H9 (cell line): Measurements from ENCODE around the gene TLE6. TPM values are rescaled to one million over a fixed set of nuclear protein-coding genes. Genes with fewer than 3 reads are reported as not detected.
A peak's percentile ranks its signal among the peaks of the same experiment; 100 is the strongest.

Experiments used
- DNase-seq: peaks from one replicate; pipeline ENCODE4 v3.0.0-alpha.2; 2017
- H2AFZ ChIP-seq: one replicate; pipeline ENCODE4 v1.6.1; 2013; ENCODE audit warnings: mild to moderate bottlenecking, low read length, control low read depth, moderate library complexity
- H2AK5ac ChIP-seq: 2 replicates; pipeline ENCODE4 v1.6.1; 2013; ENCODE audit warnings: low read length, control low read depth, mixed read lengths; ENCODE audit not compliant: insufficient read length
- H2BK120ac ChIP-seq: one replicate; pipeline ENCODE4 v1.6.1; 2013; ENCODE audit warnings: low read depth, mild to moderate bottlenecking, low read length, control low read depth, inconsistent platforms; ENCODE audit not compliant: poor library complexity, severe bottlenecking
- H2BK12ac ChIP-seq: 2 replicates; pipeline ENCODE4 v1.6.1; 2013; ENCODE audit warnings: low read length, control low read depth, mixed read lengths, low read depth; ENCODE audit not compliant: insufficient read length
- H2BK15ac ChIP-seq: 2 replicates; pipeline ENCODE4 v1.6.1; 2013; ENCODE audit warnings: low read depth, low read length, control low read depth
- H2BK20ac ChIP-seq: one replicate; pipeline ENCODE4 v1.6.1; 2013; ENCODE audit warnings: low read depth, mild to moderate bottlenecking, low read length, control low read depth, inconsistent platforms; ENCODE audit not compliant: poor library complexity, severe bottlenecking
- H2BK5ac ChIP-seq: 2 replicates; pipeline ENCODE4 v1.6.1; 2013; ENCODE audit warnings: low read length, control low read depth, mixed read lengths; ENCODE audit not compliant: insufficient read length
- H3K14ac ChIP-seq: 2 replicates; pipeline ENCODE4 v1.6.1; 2013; ENCODE audit warnings: low read length, control low read depth; ENCODE audit not compliant: insufficient read depth
- H3K18ac ChIP-seq: 2 replicates; pipeline ENCODE4 v1.6.1; 2013; ENCODE audit warnings: low read depth, mild to moderate bottlenecking, mixed read lengths, low read length, control low read depth; ENCODE audit not compliant: insufficient read length
- H3K23ac ChIP-seq: 2 replicates; pipeline ENCODE4 v1.6.1; 2013; ENCODE audit warnings: low read length, control low read depth, mixed read lengths, low read depth; ENCODE audit not compliant: insufficient read length
- H3K23me2 ChIP-seq: 2 replicates; pipeline ENCODE4 v1.6.1; 2013; ENCODE audit warnings: low read depth, mild to moderate bottlenecking, mixed read lengths, low read length, control low read depth; ENCODE audit not compliant: insufficient read length, poor library complexity, severe bottlenecking
- H3K27ac ChIP-seq: 2 replicates; pipeline ENCODE4 v1.5.1; 2013; ENCODE audit warnings: low read length, control low read depth, mixed read lengths, low read depth; ENCODE audit not compliant: insufficient read length
- H3K27me3 ChIP-seq: 2 replicates; pipeline ENCODE4 v1.6.1; 2013; ENCODE audit warnings: low read length, control low read depth, inconsistent platforms; ENCODE audit not compliant: insufficient read depth
- H3K4ac ChIP-seq: 2 replicates; pipeline ENCODE4 v1.6.1; 2013; ENCODE audit warnings: low read depth, mild to moderate bottlenecking, control low read depth, inconsistent platforms, low read length, moderate library complexity
- H3K4me1 ChIP-seq: 2 replicates; pipeline ENCODE4 v1.6.1; 2013; ENCODE audit warnings: low read length, control low read depth, inconsistent platforms; ENCODE audit not compliant: insufficient read depth
- H3K4me2 ChIP-seq: 2 replicates; pipeline ENCODE4 v1.6.1; 2013; ENCODE audit warnings: low read length, control low read depth, mixed read lengths; ENCODE audit not compliant: insufficient read length, insufficient read depth
- H3K56ac ChIP-seq: 2 replicates; pipeline ENCODE4 v1.6.1; 2013; ENCODE audit warnings: low read depth, mild to moderate bottlenecking, mixed read lengths, low read length, control low read depth; ENCODE audit not compliant: insufficient read length
- H3K79me1 ChIP-seq: 2 replicates; pipeline ENCODE4 v1.6.1; 2013; ENCODE audit warnings: low read depth, mild to moderate bottlenecking, moderate library complexity, low read length, control low read depth, inconsistent platforms; ENCODE audit not compliant: insufficient read depth, poor library complexity, severe bottlenecking
- H3K79me2 ChIP-seq: 2 replicates; pipeline ENCODE4 v1.6.1; 2013; ENCODE audit warnings: low read length, control low read depth, inconsistent platforms; ENCODE audit not compliant: insufficient read depth
- H3K9ac ChIP-seq: 2 replicates; pipeline ENCODE4 v1.6.1; 2013; ENCODE audit warnings: low read length, control low read depth, mixed read lengths; ENCODE audit not compliant: insufficient read length; ENCODE audit errors: extremely low read depth
- H3K9me3 ChIP-seq: one replicate; pipeline ENCODE4 v1.6.1; 2013; ENCODE audit warnings: low read depth, low read length, inconsistent platforms; ENCODE audit not compliant: control insufficient read depth
- H3T11ph ChIP-seq: one replicate; pipeline ENCODE4 v1.6.1; 2013; ENCODE audit warnings: mild to moderate bottlenecking, low read length, control low read depth, inconsistent platforms
- H4K20me1 ChIP-seq: one replicate; pipeline ENCODE4 v1.6.1; 2013; ENCODE audit not compliant: control insufficient read depth, insufficient read length, insufficient read depth
- H4K5ac ChIP-seq: 2 replicates; pipeline ENCODE4 v1.6.1; 2013; ENCODE audit warnings: low read depth, mild to moderate bottlenecking, mixed read lengths, low read length, control low read depth; ENCODE audit not compliant: insufficient read length
- H4K8ac ChIP-seq: replicated peaks from 2 replicates; pipeline ENCODE4 v1.6.1; 2013; ENCODE audit warnings: low read length, control low read depth, mixed read lengths, low read depth; ENCODE audit not compliant: insufficient read length
- H4K91ac ChIP-seq: 2 replicates; pipeline ENCODE4 v1.6.1; 2013; ENCODE audit warnings: low read depth, mild to moderate bottlenecking, moderate library complexity, mixed read lengths, low read length, control low read depth; ENCODE audit not compliant: insufficient read length
- H3K27ac Mint-ChIP-seq, 3 experiments: 2 replicates in 2 of 3; 3 replicates in 1 of 3; pipeline ENCODE4 v1.8.0; 2020 to 2021; ENCODE audit warnings: mixed read lengths in 3 of 3, mild to moderate bottlenecking in 1 of 3, moderate library complexity in 1 of 3
- H3K27me3 Mint-ChIP-seq: 2 replicates; pipeline ENCODE4 v1.8.0; 2021; ENCODE audit warnings: low read depth, mild to moderate bottlenecking, moderate library complexity, mixed read lengths
- H3K36me3 Mint-ChIP-seq, 3 experiments: 2 replicates in 2 of 3; 3 replicates in 1 of 3; pipeline ENCODE4 v1.8.0; 2020 to 2021; ENCODE audit warnings: low read depth in 3 of 3, mixed read lengths in 3 of 3; ENCODE audit not compliant: insufficient read depth in 1 of 3
- H3K4me1 Mint-ChIP-seq, 2 experiments: 2 replicates each; pipeline ENCODE4 v1.8.0; 2020; ENCODE audit warnings: mixed read lengths in 2 of 2
- H3K4me3 Mint-ChIP-seq, 2 experiments: 2 replicates in 1 of 2; 3 replicates in 1 of 2; pipeline ENCODE4 v1.8.0; 2020 to 2021; ENCODE audit warnings: mild to moderate bottlenecking in 2 of 2, mixed read lengths in 2 of 2, moderate library complexity in 1 of 2
- H3K9me3 Mint-ChIP-seq, 2 experiments: 2 replicates in 1 of 2; 3 replicates in 1 of 2; pipeline ENCODE4 v1.8.0; 2020; ENCODE audit warnings: mild to moderate bottlenecking in 2 of 2, mixed read lengths in 2 of 2, moderate library complexity in 1 of 2
- WGBS: extraction: QIAGEN DNeasy Blood & Tissue Kit; methylation state at CpG from one replicate; pipeline ENCODE4 v1.1.7; 2013; ENCODE audit warnings: missing lambda C conversion rate, low lambda C conversion rate, mixed read lengths; ENCODE audit not compliant: insufficient read length; ENCODE audit errors: extremely low coverage; 5-methylcytosine and 5-hydroxymethylcytosine counted together
- total RNA-seq: library from RNA; stranded (reverse); gene quantifications from 2 replicates; pipeline ENCODE4 v1.2.1, GENCODE V29; 2021
- TF ChIP-seq, protein P1 (sequence below): fragments of 200-600 bp; sonication (generic); conservative IDR thresholded peaks from 3 replicates; pipeline ENCODE4 v1.8.0; 2021; ENCODE audit warnings: antibody characterized with exemption, mild to moderate bottlenecking

Gene TLE6
- total RNA-seq, 1 experiment from 2014 or later, result 1.7 TPM

DNA sequence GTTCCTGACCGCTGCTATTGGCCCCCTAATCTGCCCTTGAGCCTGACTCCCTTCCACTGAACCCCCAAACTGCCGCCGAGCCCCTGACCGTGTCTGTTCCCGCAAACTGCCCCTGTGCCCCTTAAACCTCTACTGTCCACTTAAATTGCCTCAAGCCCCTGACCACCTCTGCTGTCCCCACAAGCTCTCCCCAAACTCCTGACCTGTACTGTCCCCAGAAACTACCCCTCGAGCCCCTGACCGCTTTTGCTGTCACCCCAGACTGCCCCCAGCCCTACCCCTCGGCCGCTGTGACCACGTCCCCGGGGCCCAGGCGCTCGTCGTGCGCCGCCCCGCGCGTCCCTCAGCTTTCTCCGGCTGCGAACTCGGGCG is 33.0 kb upstream of the TLE6 start:
- H3K14ac ChIP-seq, result no peak overlapping the region; the same call in 1 of the 2 replicates
- no peak overlapping the region for H3K4ac ChIP-seq
- no peaks in the 10 kb centered on the region for H3K79me1 ChIP-seq
- H3K18ac ChIP-seq, result no peak overlapping the region
- H3K79me2 ChIP-seq, result peaks cover under 1% of the 10 kb centered on the region; the same call in 1 of the 2 replicates
- no peak overlapping the region for H2BK120ac ChIP-seq
- no peaks in the 10 kb centered on the region for H3K27me3 Mint-ChIP-seq
- H3K4me1 Mint-ChIP-seq, result peaks cover 7 to 13% of the 10 kb centered on the region in 2 experiments
- no peak overlapping the region for H3K56ac ChIP-seq
- H4K91ac ChIP-seq, result no peak overlapping the region
- peak overlapping the region; percentile 46 for H3K9ac ChIP-seq
- no peak overlapping the region for H2BK12ac ChIP-seq
- H3K27me3 ChIP-seq, result no peaks in the 10 kb centered on the region
- H3K23me2 ChIP-seq, result peaks cover 5% of the 10 kb centered on the region
- H2BK5ac ChIP-seq, result no peak overlapping the region
- no peak overlapping the region for H3K27ac ChIP-seq
- H3K23ac ChIP-seq, result no peak overlapping the region
- peaks cover 2% of the 10 kb centered on the region; the same call in 1 of the 2 replicates for H3K4me1 ChIP-seq
- DNase-seq, result no peak
- no CpG with 5 or more reads among the region's 23 CpGs for WGBS
- peaks cover 0 to 2% of the 10 kb centered on the region in 2 experiments; a peak in 1 of 5 replicates for H3K9me3 Mint-ChIP-seq
- H3K9me3 ChIP-seq, result no peaks in the 10 kb centered on the region
- no peak overlapping the region for H2AK5ac ChIP-seq
- TF ChIP-seq, protein P1, sequence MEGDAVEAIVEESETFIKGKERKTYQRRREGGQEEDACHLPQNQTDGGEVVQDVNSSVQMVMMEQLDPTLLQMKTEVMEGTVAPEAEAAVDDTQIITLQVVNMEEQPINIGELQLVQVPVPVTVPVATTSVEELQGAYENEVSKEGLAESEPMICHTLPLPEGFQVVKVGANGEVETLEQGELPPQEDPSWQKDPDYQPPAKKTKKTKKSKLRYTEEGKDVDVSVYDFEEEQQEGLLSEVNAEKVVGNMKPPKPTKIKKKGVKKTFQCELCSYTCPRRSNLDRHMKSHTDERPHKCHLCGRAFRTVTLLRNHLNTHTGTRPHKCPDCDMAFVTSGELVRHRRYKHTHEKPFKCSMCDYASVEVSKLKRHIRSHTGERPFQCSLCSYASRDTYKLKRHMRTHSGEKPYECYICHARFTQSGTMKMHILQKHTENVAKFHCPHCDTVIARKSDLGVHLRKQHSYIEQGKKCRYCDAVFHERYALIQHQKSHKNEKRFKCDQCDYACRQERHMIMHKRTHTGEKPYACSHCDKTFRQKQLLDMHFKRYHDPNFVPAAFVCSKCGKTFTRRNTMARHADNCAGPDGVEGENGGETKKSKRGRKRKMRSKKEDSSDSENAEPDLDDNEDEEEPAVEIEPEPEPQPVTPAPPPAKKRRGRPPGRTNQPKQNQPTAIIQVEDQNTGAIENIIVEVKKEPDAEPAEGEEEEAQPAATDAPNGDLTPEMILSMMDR, result no peak
- no peaks in the 10 kb centered on the region for H4K20me1 ChIP-seq
- H4K5ac ChIP-seq, result no peak overlapping the region
- no peak overlapping the region for H2AFZ ChIP-seq
- no peak overlapping the region for H2BK20ac ChIP-seq
- H3K4me3 Mint-ChIP-seq, result peak overlapping the region; percentile 84 to 92
- H4K8ac ChIP-seq, result no peak overlapping the region
- no peak overlapping the region for H3T11ph ChIP-seq
- peaks cover 4 to 5% (median 5%) of the 10 kb centered on the region in 3 experiments; a peak in 5 of 7 replicates for H3K36me3 Mint-ChIP-seq
- no peak overlapping the region for H3K27ac Mint-ChIP-seq
- H3K4me2 ChIP-seq, result peak overlapping the region; percentile 78
- H2BK15ac ChIP-seq, result no peak overlapping the region
